Spleen (tissue), 11 donors: ENCODE results near the gene CDIPT. TPM values are rescaled to one million over a fixed set of nuclear protein-coding genes. Genes with fewer than 3 reads are reported as not detected.
"Not testable (repeated sequence)": the region's sequence is repeated elsewhere in the genome, so short reads cannot be mapped to it uniquely, and the experiment has no call there.

Source experiments
- DNase-seq: peaks from one replicate; pipeline ENCODE4 v3.0.0-alpha.2; 2020
- H3K27ac ChIP-seq, 8 donors: fragments of 200-600 bp; sonication (generic) in 7 of 8; 1 replicate in 4 of 8; 2 replicates in 4 of 8; pipeline versions ENCODE4 v1.5.0 to v1.8.0; 2016 to 2021; ENCODE audit warnings: inconsistent platforms in 4 of 8, mild to moderate bottlenecking in 4 of 8, moderate library complexity in 1 of 8
- H3K27me3 ChIP-seq, 7 donors: fragments of 200-600 bp; sonication (generic) in 6 of 7; replicated peaks in 1 of 7; 1 replicate in 4 of 7; 2 replicates in 3 of 7; pipeline versions ENCODE4 v1.5.0 to v1.8.0; 2016 to 2021; ENCODE audit warnings: inconsistent platforms in 3 of 7, mild to moderate bottlenecking in 1 of 7
- H3K36me3 ChIP-seq, 6 donors: fragments of 200-600 bp; sonication (generic) in 5 of 6; 1 replicate in 4 of 6; 2 replicates in 2 of 6; pipeline versions ENCODE4 v1.5.0 to v1.8.0; 2016 to 2021; ENCODE audit warnings: inconsistent platforms in 2 of 6
- H3K4me1 ChIP-seq, 6 donors: fragments of 200-600 bp; sonication (generic) in 5 of 6; 1 replicate in 3 of 6; 2 replicates in 3 of 6; pipeline versions ENCODE4 v1.5.0 to v1.8.0; 2016 to 2021; ENCODE audit warnings: inconsistent platforms in 3 of 6
- H3K4me3 ChIP-seq, 8 donors: fragments of 200-600 bp; sonication (generic) in 7 of 8; 1 replicate in 4 of 8; 2 replicates in 4 of 8; pipeline versions ENCODE4 v1.5.0 to v1.8.0; 2016 to 2021; ENCODE audit warnings: inconsistent platforms in 4 of 8, mild to moderate bottlenecking in 4 of 8, moderate library complexity in 2 of 8
- H3K9me3 ChIP-seq, 8 donors: fragments of 200-600 bp; sonication (generic) in 7 of 8; 1 replicate in 4 of 8; 2 replicates in 4 of 8; pipeline versions ENCODE4 v1.5.0 to v1.8.0; 2016 to 2021; ENCODE audit warnings: inconsistent platforms in 4 of 8
- CTCF ChIP-seq, 11 experiments: fragments of 200-600 bp in 7 of 11; fragments of 450-650 bp in 4 of 11; sonication (generic) in 4 of 11; IDR thresholded peaks in 8 of 11; conservative IDR thresholded peaks in 3 of 11; 1 replicate in 7 of 11; 2 replicates in 4 of 11; pipeline versions ENCODE4 v1.4.0 to v1.8.0; 2016 to 2021; ENCODE audit warnings: antibody characterized with exemption in 11 of 11, inconsistent platforms in 4 of 11, mild to moderate bottlenecking in 1 of 11
- POLR2A ChIP-seq, 3 donors: fragments of 450-650 bp; IDR thresholded peaks; one replicate each; pipeline ENCODE4 v1.5.1; 2017; ENCODE audit warnings: antibody characterized with exemption in 3 of 3, mild to moderate bottlenecking in 1 of 3
- POLR2AphosphoS5 ChIP-seq, 3 donors: sonication (generic); formaldehyde crosslinking; IDR thresholded peaks; one replicate each; pipeline ENCODE4 v1.5.1; 2017; ENCODE audit warnings: antibody characterized with exemption in 3 of 3
- WGBS, 5 donors: extraction: QIAGEN DNeasy Blood & Tissue Kit in 3 of 5; methylation state at CpG; one replicate each; pipeline versions ENCODE4 v1.1.5 to v1.1.7; 2013 to 2018; 5-methylcytosine and 5-hydroxymethylcytosine counted together
- intact Hi-C: fragments of 100-400 bp; cut with DNase I; formaldehyde crosslinking; loops from one replicate; pipeline ENCODE4 v1.15.0; 2023; ENCODE audit warnings: low total_unique reads
- polyA plus RNA-seq, 3 donors: library from polyadenylated mRNA; stranded (reverse); fragments of 200-250 nt; gene quantifications; one replicate each; pipeline ENCODE4 v1.2.1, GENCODE V29; 2013
- total RNA-seq, 7 donors: library from RNA; depleted of rRNA in 3 of 7; stranded (reverse); fragments of >200 nt in 3 of 7; fragmentation: NEBNext Ultra II Directional in 4 of 7; extraction: Animal tissue kit (Norgen Biotek cat#: 25700) in 4 of 7; gene quantifications; one replicate each; pipeline versions ENCODE4 v1.1.0 to v1.2.1, GENCODE V29; 2016 to 2021
- donor health status: healthy with polysubstance abuse.
- donor health status: DM: no; HTN: no; CAD: no; lungs with moderate emphysema.
- donor health status: DM: no; HTN: no; CAD: no.
- donor health status: Bipolar disorder and iron deficiency.
- donor health status: healthy.
- donor health status: DM: no; HTN: no; CAD: no.
- donor health status: DM: yes; HTN: yes; CAD: no.

CDIPT gene
- total and polyA plus RNA-seq, 10 donors = 43.7 to 81.2 (median 65.5) TPM

GRCh38 chr16:29893553-29893952, 30.5 kb upstream of the CDIPT start:
- intact Hi-C loops = loop anchor here (10.0 kb wide), 1 partner anchor 61 kb away; no protein-coding TSS in a partner anchor
- Histone ChIP-seq H3K4me3 (no peak overlapping the region), H3K4me1 (peaks cover 0 to 1% (median 0%) of the 10 kb centered on the region in 6 donors), H3K27me3 (peaks cover 0 to 35% (median 17%) of the 10 kb centered on the region in 7 donors), H3K36me3 (no peaks in the 10 kb centered on the region), H3K27ac (no peak overlapping the region), H3K9me3 (no peaks in the 10 kb centered on the region)
- no peak for DNase-seq
- no peak for TF ChIP-seq POLR2AphosphoS5 (IDR thresholded peaks at IDR 0.05)
- TF ChIP-seq CTCF (IDR thresholded peaks at IDR 0.05 in 8 of 11, conservative IDR thresholded peaks at IDR 0.05 in 3 of 11) = no peak
- TF ChIP-seq POLR2A (IDR thresholded peaks at IDR 0.05) = no peak
- 84 to 93% (median 89%) methylated on average over 3 of the region's 3 CpGs for WGBS, 5 donors

- no peak overlapping the region for H3K4me3 ChIP-seq
- 82 to 95% (median 89%) methylated on average over 6 of the region's 6 CpGs for WGBS, 5 donors
- no peak overlapping the region for H3K27ac ChIP-seq
- intact Hi-C loops = loop anchor here (10.0 kb wide), 1 partner anchor 62 kb away; no protein-coding TSS in a partner anchor
- H3K36me3 ChIP-seq = no peaks in the 10 kb centered on the region
- TF ChIP-seq POLR2AphosphoS5 (IDR thresholded peaks at IDR 0.05) (no peak), POLR2A (IDR thresholded peaks at IDR 0.05) (no peak), CTCF (IDR thresholded peaks at IDR 0.05 in 8 of 11, conservative IDR thresholded peaks at IDR 0.05 in 3 of 11) (no peak)
- H3K9me3 ChIP-seq = no peaks in the 10 kb centered on the region
- H3K4me1 ChIP-seq = no peaks in the 10 kb centered on the region
- no peak for DNase-seq
- H3K27me3 ChIP-seq = peaks cover 0 to 28% (median 6%) of the 10 kb centered on the region in 7 donors
Measured at GRCh38 chr16:29892458-29892813, 29.4 kb upstream of the CDIPT start.

GRCh38 chr16:29891525-29892457, 28.8 kb upstream of the CDIPT start:
- Histone ChIP-seq H3K4me3 (no peak overlapping the region), H3K27me3 (peaks cover 0 to 22% (median 3%) of the 10 kb centered on the region in 7 donors), H3K27ac (no peak overlapping the region), H3K4me1 (no peaks in the 10 kb centered on the region), H3K36me3 (no peaks in the 10 kb centered on the region), H3K9me3 (no peaks in the 10 kb centered on the region)
- intact Hi-C loops = loop anchor here (10.0 kb wide), 1 partner anchor 63 kb away; no protein-coding TSS in a partner anchor
- DNase-seq = no peak
- 66 to 72% (median 71%) methylated on average over 10 of the region's 10 CpGs for WGBS, 5 donors
- no peak for TF ChIP-seq POLR2AphosphoS5 (IDR thresholded peaks at IDR 0.05)
- no peak for TF ChIP-seq CTCF (IDR thresholded peaks at IDR 0.05 in 8 of 11, conservative IDR thresholded peaks at IDR 0.05 in 3 of 11)
- no peak for TF ChIP-seq POLR2A (IDR thresholded peaks at IDR 0.05)

- intact Hi-C loops, H3K27ac ChIP-seq, DNase-seq, H3K4me3 ChIP-seq, H3K36me3 ChIP-seq, H3K9me3 ChIP-seq, H3K4me1 ChIP-seq: not testable (repeated sequence)
- WGBS, 5 donors = 86 to 96% (median 94%) methylated on average over 3 of the region's 3 CpGs
- peaks cover 0 to 11% (median 0%) of the 10 kb centered on the region in 7 donors for H3K27me3 ChIP-seq
Measured at GRCh38 chr16:29889372-29889771, 26.3 kb upstream of the CDIPT start.
